Parietal lobe (tissue), 2 donors: ENCODE data around the gene NUP98. TPM values are rescaled to one million over a fixed set of nuclear protein-coding genes. Genes with fewer than 3 reads are reported as not detected.

Experiments
- small RNA-seq: library from RNA; depleted of rRNA; stranded (forward); fragments of <200 nt; gene quantifications from one replicate; pipeline ENCODE3, GENCODE V24; 2014; ENCODE audit warnings: low replicate concordance
- total RNA-seq: library from RNA; depleted of rRNA; stranded (reverse); fragments of >200 nt; gene quantifications from one replicate; pipeline ENCODE4 v1.2.3, GENCODE V29; 2014

The NUP98 gene
- 101 TPM for total RNA-seq

DNA sequence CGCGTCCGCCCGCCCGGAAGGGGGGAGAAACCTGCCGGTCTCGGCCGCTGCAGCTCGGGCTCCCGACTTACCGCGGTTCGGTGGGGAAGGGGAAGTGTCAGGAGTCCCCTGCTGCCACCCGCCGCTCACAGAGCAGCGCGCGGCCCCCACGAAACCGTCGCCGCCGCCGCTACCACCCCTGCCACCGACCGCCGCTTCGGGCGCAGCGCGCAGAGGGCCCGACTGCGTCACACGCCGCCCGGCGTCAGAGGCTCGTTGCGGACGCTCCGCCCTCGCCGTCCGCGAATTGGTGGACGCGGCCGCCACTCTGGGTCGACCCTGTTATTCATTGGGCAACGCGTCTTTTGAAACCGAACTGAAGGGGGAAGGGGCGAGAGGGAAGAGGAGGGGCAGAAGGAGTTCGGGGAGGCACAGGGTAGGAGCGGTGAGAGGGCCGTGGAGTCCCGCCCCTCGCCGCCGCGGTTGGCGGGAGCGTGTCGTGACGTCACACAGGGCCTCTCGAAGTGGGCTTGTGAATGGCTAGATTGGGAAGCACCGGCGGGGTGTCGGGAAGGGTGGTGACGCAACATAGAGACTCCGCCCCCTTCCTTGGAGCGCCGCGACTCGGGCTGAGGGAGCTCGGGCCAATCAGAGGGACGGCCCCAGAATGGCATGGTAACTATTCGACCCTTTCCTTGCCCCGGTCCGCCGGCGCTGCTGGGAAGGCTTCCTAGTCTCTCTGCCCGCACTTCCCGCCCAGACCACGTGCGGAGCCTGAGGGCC is at the start of gene NUP98:
NUP98 (minus strand) TSS at position 226 of the 762 bp plus-strand sequence. CDS start 15,437 bp downstream, outside the sequence.

DNA sequence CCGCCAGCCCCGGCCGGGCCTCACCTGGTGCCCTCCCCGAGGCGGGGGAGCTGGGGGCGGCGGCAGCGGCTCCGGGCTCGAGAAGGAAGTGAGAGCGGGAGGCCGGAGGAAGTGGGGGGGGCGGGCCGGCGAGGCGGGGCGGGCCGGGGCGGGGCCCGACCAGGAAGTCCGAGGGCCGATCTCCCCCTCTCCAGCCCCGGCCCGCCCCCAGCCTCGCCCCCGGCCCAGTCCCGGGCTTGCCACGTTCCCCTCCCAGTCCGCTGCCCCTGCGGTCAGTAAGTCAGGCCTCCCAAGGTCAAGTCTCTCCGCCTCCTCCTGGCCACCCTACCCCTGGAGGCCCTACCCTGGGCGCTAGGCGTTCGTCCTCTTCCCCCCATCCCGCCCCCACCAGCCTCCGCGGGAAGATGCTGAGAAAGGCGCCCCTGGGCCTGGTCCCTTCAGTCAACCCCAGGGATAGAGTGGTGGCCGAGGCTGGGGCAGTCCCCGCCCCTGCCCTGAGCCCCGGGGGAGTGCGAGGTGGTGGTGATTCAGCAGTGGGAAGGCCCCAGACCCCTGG is 43.6 kb upstream of the NUP98 start, which contains the start of gene RHOG:
RHOG (minus strand) TSS at position 90 of the 556 bp plus-strand sequence. CDS start 12,821 bp downstream, outside the sequence.

DNA sequence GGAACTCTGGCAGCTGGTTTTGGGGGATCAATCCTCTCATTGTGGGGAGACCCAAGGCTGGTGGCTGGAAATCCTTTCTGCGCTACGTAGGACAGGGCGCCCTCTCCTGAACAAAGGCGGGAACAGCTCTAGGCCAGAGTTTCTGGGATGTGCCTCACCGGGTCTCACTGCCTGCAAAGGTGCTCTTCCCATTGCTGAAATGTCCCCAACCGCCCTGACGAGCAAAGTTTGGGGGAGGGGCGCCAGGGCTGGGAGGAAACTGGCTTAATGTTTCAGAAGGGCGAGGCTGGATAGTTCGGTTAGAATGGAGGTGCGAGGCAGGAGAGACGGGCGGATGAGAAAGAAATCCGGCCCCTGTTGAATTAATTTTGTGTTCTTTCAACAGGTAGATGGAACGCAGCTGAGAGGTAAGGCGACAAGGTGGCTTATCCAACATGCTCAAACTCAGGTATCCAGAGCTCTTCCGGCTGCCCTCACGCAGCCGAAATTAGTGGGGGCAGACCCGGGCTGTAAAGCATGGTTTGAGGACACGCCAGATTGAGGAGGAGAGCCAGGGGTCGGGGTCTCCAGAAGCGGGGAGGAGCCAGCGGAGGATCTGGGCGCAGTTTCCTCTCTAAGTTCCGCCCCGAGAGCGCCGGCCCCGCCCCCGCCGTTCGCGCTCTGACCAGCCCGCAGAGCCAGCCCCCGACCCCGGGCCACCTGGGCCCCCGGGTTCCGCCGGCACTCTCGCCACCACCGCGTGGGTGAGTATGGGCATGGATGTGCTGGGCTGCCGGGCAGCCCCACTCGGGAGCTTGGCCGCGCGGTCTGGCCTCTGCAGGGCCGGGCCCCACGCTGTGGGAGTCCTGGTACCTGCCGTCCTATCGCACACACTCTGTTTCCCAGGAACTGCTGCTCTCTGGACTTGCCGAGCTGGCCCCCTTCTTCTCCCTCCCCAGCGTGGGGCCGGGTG is 10.8 kb upstream of the NUP98 start, which contains the start of gene PGAP2:
PGAP2 (plus strand) TSS at position 652 of the 952 bp plus-strand sequence. CDS start 2,700 bp downstream, outside the sequence.

DNA sequence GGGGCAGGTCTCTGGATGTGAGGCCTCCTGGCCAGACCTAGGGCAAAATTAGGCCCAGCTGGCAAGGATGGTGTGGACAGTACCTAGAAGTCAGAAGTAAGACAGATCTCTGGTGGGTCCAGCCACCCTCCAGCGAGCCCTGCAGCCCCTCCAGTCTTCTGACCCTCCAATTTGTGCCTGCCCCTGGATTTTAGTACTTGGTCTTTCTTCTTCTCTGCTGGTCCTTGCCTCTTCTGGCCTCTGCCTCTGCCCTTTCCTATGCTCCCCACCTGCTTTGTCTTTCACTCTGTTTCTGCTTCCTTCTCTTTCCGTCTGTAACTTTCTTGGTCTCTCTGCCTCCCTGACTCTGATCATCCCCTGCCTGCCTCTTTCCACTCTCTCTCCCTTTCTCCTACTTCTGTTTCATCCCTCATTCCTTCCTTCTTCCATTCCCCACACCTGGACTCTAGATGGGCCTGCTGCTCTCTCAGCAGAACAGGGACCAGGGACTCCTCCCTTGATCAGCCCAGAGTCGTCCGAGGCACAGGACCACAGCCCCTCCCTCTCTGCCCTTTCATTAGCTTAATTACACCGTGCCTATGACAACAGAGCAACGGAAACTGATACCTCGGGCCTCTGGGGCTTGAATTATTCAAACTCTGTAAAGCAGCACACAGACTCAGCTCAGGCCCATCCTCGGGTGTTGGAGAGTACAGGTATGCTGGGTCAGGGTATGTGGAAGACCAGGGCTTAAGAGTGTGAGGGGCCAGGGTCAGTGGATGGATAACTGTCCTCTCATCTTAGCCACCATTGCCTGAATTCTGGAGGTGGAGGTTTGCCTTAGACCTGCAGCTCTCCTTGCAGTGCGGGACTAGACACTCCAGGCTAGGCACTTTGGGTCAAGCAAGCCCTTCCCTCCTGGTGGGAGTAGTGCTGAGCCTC is 125.8 kb downstream of the NUP98 start, which contains the start of gene CHRNA10:
CHRNA10 (minus strand) TSS at position 51 of the 921 bp plus-strand sequence. CDS start 72 bp downstream, outside the sequence.

DNA sequence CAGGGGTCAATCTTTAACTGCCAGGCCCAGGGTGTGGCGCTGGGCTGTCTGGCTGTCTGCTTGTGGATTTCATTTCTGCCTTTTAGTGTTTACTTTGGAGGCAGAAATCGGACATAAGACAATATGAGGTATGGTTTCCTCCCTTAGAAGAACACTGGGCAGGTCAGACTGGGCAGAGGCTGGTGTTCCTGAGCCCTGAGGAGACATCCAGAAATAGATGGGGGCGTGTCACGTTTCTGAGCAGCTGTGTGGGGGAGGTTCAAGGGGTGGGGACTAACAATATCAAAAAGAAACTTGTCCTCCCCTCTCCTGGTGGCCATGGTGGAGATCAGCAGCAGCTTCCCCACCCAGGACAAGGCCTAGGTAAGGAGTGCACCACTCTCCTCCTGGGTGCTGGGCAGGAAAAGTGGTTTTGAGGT is 152.5 kb downstream of the NUP98 start, which contains the start of gene ART1:
ART1 (plus strand) TSS at position 312 of the 419 bp plus-strand sequence. CDS start 14,086 bp downstream, outside the sequence.

DNA sequence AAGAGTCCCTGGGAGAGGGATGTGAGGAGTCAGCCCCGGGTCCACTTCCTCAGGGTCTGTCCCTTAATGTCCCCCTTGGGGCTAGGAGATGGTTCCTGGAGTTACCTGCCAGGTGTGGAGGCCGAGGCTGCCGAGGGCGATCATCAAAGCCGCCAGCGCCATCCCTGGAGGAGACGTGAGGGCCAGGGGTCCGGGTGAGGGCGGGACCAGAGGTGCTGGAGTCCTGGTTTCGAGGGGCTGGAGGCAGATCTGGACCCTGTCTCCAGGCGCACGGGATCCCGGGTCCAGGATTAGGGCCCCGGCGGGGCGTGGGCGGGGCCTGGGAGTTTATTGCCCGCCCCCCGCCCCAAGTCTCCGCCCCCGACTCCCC is 155.7 kb downstream of the NUP98 start, which contains the start of gene ART5:
ART5 (minus strand) TSS at position 292 of the 370 bp plus-strand sequence; CDS start at position 162, 130 bp downstream.

Small RNA genes lying within 50 kb of the gene (small RNA-seq; reads per million reads assigned to genes)
- gene RF00019 (not detected), gene RNU6-1143P (not detected), gene RNU7-50P (not detected)

Other genes with a start within 250 kb of the NUP98 start
- not detected for gene ART5, start 155.6 kb downstream of the NUP98 start, total RNA-seq
- gene ART1, start 152.4 kb downstream of the NUP98 start, total RNA-seq, result not detected
- 2.8 TPM for gene CHRNA10, start 126.2 kb downstream of the NUP98 start, total RNA-seq
- 25.0 TPM for gene PGAP2, start 11.0 kb upstream of the NUP98 start, total RNA-seq
- 2.8 TPM for gene RHOG, start 43.4 kb upstream of the NUP98 start, total RNA-seq
- 21.9 TPM for gene STIM1, start 58.1 kb upstream of the NUP98 start, total RNA-seq